Activated CD4-positive, alpha-beta T cell treated with anti-CD3 and anti-CD28 coated beads, Interleukin-2, amount 50 U/mL, for 4 hours (primary cell): Measurements from ENCODE around the gene FBXO47.
"Not testable (repeated sequence)": the region's sequence is repeated elsewhere in the genome, so short reads cannot be mapped to it uniquely, and the experiment has no call there.

Experiments
- DNase-seq, 2 experiments: peaks; one replicate each; pipeline ENCODE4 v3.0.0-alpha.2; 2020

Gene FBXO47

DNA sequence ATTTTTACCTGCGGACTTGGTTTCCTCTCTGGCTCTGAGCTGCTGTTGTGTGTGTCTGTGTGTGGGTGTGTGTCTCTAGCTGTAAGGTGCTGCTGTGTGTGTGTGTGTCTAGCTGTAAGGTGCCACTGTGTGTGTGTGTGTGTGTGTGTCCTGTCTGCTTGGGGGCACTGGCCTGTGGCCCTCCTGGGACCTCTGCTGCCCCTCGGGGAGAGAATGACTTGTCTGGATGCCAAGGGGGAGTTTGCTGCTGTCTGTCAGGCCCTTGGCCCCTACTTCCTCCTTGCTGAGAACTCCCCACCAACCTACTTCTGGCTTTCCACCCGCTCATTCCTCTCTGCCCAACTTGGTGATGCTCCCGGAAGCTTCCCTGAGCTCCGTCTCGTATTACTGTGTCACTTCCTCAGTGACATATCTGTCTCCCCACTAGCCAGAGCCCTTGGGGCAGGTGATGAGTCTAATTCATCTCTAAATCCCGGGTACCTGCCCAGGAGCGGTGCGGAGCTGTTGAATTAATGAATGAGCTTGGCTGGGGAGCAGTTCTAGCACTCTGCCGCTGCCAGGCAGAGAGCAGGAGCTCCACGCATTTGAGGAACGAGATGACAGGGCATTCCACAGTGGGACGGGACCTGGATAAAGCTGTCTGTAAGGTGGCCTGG, 45.3 kb downstream of the FBXO47 start:
- no peak for DNase-seq

DNA sequence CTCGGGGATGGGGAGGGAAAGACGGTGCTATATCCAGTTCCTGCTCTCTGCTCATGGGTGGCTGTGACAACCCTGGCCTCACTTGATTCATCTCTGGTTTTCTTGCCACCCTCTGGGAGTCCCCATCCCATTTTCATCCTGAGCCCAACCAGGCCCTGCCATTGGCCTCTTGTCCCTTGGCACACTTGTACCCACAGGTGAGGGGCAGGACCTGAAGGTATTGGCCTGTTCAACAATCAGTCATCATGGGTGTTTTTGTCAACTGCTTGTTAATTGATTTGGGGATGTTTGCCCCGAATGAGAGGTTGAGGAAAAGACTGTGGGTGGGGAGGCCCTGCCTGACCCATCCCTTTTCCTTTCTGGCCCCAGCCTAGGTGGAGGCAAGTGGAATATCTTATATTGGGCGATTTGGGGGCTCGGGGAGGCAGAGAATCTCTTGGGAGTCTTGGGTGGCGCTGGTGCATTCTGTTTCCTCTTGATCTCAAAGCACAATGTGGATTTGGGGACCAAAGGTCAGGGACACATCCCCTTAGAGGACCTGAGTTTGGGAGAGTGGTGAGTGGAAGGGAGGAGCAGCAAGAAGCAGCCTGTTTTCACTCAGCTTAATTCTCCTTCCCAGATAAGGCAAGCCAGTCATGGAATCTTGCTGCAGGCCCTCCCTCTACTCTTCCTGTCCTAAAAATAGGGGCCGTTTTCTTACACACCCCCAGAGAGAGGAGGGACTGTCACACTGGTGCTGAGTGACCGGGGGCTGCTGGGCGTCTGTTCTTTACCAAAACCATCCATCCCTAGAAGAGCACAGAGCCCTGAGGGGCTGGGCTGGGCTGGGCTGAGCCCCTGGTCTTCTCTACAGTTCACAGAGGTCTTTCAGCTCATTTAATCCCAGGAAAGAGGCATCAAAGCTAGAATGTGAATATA, 46.6 kb downstream of the FBXO47 start:
- DNase-seq: no peak

DNA sequence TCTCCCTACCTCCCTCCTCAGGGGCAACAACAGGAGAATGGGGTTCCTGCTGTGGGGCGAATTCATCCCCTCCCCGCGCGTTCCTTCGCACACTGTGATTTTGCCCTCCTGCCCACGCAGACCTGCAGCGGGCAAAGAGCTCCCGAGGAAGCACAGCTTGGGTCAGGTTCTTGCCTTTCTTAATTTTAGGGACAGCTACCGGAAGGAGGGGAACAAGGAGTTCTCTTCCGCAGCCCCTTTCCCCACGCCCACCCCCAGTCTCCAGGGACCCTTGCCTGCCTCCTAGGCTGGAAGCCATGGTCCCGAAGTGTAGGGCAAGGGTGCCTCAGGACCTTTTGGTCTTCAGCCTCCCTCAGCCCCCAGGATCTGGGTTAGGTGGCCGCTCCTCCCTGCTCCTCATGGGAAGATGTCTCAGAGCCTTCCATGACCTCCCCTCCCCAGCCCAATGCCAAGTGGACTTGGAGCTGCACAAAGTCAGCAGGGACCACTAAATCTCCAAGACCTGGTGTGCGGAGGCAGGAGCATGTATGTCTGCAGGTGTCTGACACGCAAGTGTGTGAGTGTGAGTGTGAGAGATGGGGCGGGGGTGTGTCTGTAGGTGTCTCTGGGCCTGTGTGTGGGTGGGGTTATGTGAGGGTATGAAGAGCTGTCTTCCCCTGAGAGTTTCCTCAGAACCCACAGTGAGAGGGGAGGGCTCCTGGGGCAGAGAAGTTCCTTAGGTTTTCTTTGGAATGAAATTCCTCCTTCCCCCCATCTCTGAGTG, 47.7 kb downstream of the FBXO47 start:
- no peak for DNase-seq

DNA sequence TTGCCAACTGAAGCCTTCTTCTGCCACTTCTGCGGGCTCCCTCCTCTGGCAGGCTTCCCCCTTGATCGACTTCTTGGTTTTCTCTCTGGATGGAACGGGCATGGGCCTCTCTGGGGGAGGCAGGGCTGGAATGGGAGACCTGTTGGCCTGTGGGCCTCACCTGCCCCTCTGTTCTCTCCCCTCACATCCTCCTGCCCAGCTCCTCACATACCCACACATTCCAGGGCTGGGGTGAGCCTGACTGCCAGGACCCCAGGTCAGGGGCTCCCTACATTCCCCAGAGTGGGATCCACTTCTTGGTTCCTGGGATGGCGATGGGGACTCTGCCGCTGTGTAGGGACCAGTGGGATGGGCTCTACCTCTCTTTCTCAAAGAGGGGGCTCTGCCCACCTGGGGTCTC, 48.3 kb downstream of the FBXO47 start:
- DNase-seq: no peak

DNA sequence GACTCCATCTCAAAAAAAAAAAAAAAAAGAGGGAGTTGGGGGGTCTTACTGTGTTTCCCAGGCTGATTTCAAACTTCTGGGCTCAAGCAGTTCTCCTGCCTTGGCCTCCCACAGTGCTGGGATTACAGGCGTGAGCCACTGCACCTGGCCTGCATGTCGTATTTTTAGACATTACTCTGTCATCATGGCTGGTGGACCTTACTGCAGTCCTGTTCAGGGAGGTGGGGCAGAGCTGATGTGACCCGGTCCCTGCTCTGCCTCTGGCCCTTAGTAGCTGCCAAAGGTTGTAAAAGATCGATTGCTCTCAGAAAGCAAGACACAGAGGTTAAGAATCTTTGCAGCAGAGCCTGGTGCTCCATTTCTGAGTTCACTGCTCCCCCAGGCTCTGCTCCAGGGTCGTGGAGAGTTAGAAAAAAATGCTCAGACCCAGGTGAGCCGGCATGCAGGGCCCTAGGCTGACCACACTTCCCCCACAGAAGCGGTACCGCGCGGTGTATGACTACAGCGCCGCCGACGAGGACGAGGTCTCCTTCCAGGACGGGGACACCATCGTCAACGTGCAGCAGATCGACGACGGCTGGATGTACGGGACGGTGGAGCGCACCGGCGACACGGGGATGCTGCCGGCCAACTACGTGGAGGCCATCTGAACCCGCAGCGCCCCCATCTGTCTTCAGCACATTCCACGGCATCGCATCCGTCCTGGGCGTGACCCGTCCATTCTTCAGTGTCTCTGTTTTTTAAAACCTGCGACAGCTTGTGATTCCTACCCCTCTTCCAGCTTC, 48.9 kb downstream of the FBXO47 start:
- DNase-seq: no peak

DNA sequence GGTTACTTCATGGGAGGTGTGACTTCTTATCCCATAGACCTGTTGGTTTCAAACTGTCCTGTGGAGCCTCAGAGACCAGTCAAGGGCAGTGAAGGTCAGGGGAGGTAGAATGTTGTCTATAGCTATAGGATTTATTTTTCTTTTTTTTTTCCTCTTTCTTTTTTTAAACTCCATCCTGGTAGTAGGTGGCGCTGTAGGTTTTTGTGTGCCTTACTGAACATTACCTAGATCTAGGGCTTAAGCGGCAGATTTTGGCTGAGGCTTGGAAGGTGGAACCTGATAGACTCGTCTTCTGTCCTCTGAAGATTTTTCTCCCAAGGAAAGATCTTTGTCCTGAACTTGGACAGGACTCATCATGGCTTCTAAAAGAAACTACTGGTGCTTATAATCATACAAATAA, 49.9 kb downstream of the FBXO47 start:
- no peak for DNase-seq

DNA sequence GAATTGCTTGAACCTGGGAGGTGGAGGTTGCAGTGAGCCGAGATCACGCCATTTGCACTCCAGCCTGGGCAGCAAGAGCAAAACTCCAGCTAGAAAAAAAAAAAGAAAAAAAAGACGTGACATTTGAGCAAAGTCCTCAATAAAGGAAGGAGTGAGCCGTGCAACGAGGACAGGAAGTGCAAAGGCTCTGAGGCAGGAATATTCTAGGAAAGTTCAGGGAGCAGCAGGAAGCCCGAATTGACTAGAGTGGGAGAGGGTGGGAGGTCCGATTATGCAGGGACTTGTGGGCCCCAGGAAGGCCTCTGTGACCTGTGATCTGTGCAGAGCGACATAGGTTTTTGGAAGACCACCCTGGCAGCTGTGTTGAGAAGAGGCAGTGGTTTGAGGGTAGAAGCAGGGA, 50.4 kb downstream of the FBXO47 start:
- DNase-seq: no peak

DNA sequence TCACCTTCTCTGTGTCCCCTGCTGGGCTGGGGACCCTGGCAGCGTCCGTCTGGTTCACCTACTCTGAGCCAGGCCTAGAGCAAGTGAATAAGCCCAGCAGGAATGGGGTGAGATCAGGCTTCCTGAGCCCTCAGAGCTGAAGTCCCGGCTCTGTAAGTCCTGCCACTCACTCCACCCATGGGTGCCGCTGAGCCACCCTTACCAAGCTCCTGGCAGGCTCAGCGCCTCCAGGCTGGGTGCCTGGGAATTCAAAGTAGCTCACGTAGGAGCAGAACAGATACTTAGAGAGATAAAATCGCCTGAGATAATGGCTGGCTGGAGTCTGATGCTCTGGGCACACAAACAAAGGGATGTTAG, 51.6 kb downstream of the FBXO47 start:
- DNase-seq: no peak

DNA sequence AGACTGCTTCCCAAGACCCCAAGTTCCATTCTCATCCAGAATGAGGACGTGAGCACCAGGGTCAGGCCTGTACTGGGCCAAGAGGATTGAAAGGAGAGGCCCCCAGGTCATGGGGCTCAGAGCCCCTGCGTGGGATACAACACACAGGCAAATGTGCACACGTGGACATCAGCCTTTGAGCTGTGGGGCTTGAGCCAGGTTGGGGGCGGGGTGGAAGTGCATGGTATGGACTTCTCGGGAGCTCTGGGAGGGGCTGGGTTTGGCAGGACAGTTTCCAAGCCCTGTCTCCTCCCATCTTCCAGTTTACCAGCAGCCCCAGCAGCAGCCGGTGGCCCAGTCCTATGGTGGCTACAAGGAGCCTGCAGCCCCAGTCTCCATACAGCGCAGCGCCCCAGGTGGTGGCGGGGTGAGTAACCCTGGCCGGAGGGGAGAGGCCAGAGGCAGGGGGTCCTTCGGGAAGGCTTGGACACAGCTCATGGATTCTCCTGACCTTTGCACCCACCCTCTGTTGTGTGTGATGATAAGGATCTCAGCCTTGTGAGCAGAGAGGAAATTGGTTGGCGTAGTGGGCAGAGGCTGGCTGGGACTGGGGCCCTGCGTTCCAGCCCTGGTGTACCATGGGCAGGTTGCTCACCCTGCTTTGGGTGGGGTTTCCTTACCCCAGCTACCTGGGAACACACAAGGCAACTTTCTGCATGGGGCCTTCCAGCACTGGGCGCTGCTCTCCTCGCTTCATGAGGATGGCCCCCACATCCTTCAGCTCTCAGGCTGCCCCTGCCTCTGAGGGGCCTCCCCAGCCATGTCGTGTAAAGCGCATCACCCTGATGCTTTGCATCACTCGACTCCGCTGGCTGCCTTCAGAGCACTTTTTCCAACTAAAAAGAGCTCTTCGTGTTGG, 52.2 kb downstream of the FBXO47 start:
- no peak for DNase-seq

DNA sequence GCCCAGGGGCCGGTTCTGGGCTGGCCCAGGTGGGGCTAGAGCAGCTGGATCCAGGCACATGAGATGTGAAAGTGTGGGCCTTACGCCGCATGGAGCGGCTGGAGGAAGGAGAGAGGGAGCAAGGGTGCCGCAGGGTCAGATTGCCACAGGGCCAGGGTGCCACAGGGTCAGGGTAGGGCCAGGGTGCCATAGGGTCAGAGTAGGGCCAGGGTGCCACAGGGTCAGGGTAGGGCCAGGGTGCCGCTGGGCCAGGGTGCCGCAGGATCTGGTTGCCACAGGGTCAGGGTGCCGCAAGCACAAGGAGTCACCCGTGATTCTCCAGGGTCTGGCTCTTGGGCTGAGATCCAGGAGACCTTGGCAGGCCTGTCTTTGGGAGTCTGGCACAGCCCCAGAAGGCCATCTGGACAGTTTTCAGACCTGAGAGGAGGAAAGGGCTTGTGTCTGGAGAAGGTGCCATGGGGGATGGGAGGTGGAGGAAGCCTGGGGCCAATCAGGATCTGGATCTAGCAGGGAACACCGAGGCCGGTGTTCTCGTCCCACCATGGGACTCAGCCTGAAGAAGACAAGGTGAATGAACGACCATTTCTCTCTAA, 54.9 kb downstream of the FBXO47 start:
- no peak for DNase-seq

DNA sequence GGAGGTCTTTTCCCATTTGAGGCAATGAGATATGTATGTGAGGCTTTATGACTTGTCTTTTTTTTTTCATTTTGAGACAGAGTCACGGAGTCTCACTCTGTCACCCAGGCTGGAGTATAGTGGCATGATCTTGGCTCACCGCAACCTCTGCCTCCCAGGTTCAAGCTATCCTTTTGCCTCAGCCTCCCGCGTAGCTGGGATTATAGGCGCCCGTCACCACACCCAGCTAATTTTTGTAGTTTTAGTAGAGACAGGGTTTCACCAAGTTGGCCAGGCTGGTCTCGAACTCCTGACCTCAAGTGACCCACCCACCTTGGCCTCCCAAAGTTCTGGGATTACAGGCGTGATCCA, 55.5 kb downstream of the FBXO47 start:
- not testable (repeated sequence) for DNase-seq

DNA sequence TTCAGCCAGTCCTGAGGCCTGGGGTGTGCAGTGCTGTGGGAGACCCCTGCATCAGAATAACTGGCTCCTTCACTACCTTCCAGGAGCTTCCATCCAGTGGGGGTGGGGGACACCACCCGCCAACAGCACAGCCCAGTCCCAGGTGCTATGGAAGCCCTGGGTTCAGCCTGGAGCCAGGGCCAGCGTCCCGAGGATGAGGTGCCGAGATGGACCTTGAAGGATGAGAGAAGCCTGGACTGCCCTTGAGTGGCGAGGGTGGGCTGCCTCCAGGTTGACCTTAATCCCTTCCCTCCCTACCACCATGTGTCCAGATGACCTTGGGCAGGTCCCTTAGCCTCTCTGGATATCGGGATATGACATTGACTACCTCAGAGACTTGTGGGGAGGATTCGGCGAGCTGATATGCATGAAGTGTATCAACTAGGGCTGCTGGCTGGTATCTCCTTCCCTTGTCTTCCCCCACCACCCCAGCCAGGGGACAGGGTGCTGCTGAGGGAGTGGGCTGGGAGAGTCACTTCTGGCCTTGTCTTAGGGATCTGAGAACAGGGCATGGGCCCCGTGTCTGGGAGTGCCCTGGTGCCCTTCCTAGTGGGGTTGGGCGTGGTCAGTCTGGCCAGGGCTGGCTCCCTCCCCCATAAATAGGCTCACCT, 56.0 kb downstream of the FBXO47 start:
- no peak for DNase-seq

DNA sequence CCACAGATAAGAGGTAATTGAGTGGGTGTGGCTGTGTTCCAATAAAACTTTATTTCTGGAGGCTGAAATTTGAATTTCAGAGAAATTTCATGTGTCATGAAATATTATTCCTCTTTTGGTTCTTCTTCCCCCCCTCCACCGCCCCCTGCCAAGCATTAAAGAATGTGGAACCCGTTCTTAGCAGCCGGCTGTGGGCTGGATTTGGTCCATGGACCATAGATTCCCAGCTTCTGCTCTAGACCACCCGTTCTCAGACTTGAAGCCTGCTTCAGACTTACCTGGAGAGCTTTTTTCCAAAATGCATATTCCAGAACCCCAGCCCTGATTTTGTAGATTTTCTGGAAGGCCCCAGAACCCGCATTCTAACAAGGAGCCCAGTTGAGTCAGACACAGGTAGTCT, 56.9 kb downstream of the FBXO47 start:
- no peak for DNase-seq

DNA sequence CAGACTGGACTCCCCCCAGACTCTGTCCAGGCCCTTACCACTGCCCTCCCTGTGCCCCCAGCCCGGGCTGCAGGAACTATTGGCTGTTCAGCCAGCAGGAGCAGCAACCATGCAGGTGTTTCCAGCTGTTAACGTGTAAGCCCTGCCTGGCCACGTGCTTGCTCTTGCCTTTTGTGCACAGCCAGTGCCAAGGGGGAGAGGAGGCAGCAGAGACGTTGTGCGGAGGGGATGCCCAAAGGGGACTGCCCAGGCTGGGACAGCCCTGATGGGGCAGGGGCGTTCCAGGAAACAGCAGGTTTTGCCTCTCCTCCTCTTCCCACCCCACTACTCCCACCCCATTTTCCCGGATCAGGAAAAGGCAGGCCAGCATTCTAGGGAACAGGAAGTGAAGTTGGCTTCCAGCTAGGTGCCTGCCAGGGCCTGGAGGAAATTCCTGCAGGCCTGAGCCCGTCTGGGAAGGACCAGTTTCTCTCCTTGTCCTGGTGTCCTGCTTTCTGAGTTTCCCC, 58.5 kb downstream of the FBXO47 start:
- no peak for DNase-seq

DNA sequence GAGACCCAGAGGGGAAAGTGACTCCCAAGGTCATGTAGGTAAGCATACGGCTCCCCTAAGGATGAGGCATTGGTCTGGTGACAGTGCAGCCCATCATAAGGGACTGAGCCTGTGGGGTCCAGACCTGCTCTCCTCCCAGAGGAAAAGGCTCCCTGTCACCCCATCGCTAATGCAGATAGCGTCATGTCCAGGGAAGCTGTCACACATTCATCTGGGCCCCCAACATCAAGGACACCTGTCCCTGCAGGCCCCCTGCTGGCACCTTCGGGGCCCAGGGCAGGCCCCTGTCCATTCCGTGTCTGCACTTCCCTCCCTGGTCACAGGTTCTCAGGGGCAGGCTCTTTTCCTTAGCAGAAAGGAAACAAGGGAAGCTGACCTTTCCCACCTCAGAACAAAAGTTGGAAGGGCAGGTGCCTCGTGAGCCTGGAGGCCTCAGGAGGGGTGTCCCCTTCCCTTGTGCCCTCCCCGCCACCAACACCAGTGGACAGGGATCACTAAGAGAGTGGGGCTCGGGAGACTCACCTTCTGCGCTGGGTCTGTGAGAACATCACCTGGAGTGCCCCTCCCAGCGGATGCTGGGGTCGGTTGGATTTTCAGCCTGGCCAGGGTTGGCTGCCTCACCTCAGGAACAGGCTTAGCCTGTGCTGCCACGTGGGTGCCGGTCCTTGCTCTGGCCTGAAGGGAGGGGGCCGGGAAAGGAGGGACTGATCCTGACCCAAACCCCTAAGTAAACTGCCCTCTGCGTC, 59.1 kb downstream of the FBXO47 start:
- no peak for DNase-seq

DNA sequence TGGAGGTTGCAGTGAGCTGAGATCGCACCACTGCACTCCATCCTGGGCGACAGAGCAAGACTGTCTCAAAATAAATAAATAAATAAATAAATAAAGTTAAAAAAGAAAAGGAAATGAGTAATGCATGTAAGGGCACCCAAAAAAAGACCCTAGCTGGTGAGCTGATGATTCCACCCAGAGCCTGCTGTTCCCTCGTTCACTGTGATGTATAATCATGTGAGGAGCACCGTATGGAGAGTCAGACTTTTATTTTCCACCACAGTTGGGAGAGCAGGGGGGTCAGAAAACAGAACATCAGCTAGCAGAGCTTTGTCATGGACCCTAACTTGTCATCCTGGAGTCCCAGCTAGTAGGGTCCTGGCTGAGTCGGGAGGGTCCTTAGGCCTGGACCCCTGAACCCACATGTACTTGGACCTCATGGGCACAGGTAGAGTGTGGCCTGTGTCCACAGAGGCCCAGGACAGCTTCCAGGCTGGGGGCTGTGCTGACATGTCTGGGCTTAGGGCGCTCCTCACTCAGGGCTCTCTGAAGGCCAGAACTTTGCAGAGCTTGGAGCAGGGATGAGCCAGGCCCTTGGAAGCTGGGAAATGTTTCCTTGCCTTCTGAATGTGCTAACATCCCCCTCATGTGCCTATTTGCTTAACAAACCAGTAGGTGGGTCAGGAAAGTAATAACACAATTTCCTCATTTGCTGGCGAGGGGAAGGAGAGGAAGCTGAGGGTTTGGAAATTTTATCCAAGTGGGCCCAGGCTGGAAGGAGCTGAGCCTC, 60.6 kb downstream of the FBXO47 start:
- DNase-seq: no peak

DNA sequence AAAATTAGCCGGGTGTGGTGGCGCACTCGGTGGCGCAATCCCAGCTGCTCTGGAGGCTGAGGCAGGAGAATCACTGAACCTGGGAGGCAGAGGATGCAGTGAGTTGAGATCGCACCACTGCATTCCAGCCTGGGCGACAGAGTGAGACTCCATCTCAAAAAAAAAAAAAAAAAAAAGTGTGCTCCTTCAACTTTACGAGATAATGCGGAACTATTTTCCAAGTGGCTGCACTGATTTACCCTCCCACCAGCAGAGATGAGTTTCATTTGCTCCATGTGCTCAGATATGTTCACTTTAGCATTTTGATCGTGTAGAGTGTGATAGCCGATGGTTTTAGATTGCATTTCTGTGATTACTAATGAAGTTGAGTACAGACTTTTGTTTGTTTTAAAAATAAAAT, 61.8 kb downstream of the FBXO47 start:
- no peak for DNase-seq

DNA sequence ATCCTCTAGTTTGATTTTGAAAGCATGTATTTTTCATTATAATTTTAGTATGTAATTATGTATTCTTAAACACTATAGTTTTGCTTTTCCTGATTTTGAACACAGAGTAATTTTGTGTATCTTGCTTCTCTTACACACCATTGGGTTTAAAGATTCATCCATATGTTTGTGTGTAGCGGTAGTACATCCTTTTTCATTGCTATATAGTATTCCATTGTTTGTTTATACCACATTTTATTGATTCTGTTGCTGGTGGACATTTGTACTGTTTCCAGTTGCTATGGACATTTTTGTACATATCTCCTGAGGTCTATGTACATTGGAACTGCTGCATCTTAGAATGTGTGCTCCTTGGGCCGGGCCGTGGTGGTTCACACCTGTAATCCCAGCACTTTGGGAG, 62.3 kb downstream of the FBXO47 start:
- no peak for DNase-seq

DNA sequence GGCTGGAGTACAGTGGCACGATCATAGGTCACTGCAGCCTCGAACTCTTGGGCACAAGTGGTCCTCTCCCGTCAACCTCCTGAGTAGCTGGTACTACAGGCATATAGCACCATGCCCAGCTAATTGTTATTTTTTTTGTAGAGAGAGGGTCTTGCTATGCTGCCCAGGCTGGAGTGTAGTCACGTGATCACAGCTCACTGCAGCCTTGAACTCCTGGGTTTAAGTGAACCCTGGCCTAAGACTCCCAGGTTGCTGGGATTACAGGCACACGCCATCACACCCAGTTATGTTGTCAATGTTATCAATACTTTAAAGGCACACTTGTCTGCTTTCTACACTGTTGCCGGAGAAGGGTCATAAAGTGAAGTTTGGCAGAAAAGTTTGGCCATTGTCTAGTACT, 63.8 kb downstream of the FBXO47 start:
- DNase-seq: no peak
